Thymus (tissue), 11 donors: Measurements from ENCODE around the gene NSF. TPM values are rescaled to one million over a fixed set of nuclear protein-coding genes. Genes with fewer than 3 reads are reported as not detected.
"Not testable (repeated sequence)": the region's sequence is repeated elsewhere in the genome, so short reads cannot be mapped to it uniquely, and the experiment has no call there.

Experiments used
- DNase-seq, 9 donors: peaks; one replicate each; pipeline ENCODE4 v3.0.0-alpha.2; 2013; ENCODE audit warnings: low spot score in 9 of 9, low read depth in 6 of 9, missing footprints in 1 of 9
- H3K27ac ChIP-seq, 2 donors: one replicate each; pipeline ENCODE4 v1.5.1; 2013; ENCODE audit warnings: control low read depth in 1 of 2, low read depth in 1 of 2, low read length in 1 of 2, mild to moderate bottlenecking in 1 of 2, moderate library complexity in 1 of 2
- H3K27me3 ChIP-seq, 2 donors: one replicate each; pipeline ENCODE4 v1.5.1; 2013; ENCODE audit warnings: low read length in 1 of 2; ENCODE audit not compliant: control insufficient read depth in 2 of 2, insufficient read depth in 1 of 2
- H3K36me3 ChIP-seq, 2 donors: one replicate each; pipeline ENCODE4 v1.5.1; 2013; ENCODE audit warnings: low read length in 1 of 2, mild to moderate bottlenecking in 1 of 2, moderate library complexity in 1 of 2; ENCODE audit not compliant: control insufficient read depth in 2 of 2, insufficient read depth in 2 of 2
- H3K4me1 ChIP-seq, 2 donors: one replicate each; pipeline ENCODE4 v1.5.1; 2013; ENCODE audit warnings: low read length in 2 of 2; ENCODE audit not compliant: control insufficient read depth in 2 of 2, insufficient read depth in 2 of 2
- H3K4me3 ChIP-seq, 2 donors: one replicate each; pipeline ENCODE4 v1.5.1; 2013; ENCODE audit warnings: low read length in 2 of 2, control low read depth in 1 of 2, mild to moderate bottlenecking in 1 of 2
- H3K9me3 ChIP-seq, 2 donors: one replicate each; pipeline ENCODE4 v1.5.1; 2013; ENCODE audit warnings: low read length in 1 of 2, mild to moderate bottlenecking in 1 of 2; ENCODE audit not compliant: control insufficient read depth in 2 of 2, insufficient read depth in 1 of 2
- WGBS: extraction: QIAGEN DNeasy Blood & Tissue Kit; methylation state at CpG from one replicate; pipeline ENCODE4 v1.1.7; 2013; 5-methylcytosine and 5-hydroxymethylcytosine counted together
- polyA plus RNA-seq: library from polyadenylated mRNA; stranded (reverse); fragments of 200-250 nt; gene quantifications from one replicate; pipeline ENCODE4 v1.2.3, GENCODE V29; 2013
- total RNA-seq: library from RNA; stranded (reverse); fragments of 120-200 nt; gene quantifications from one replicate; pipeline ENCODE4 v1.2.4, GENCODE V29; 2013
- donor health status: healthy.

Gene NSF
- total and polyA plus RNA-seq, 2 donors, result 14.3 to 15.3 TPM

DNA sequence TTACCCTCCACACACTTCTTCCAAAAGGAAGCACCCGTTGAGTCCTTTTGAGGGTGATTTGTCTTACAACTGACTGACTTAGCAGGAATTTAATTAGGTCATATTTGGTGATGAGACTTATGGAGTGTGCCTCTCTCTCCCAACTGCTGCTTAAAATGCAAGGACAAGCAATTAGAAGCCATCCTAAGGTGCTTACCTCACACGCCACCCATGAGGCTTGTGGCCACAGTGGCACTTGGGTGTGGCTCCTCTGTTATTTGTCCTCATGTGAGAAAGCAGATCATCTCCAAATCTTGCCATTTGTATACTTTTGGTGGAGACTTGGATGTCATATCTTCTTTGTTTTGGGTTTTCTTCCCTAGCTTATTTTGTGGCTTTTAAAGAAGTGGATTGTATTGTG lies 166.4 kb downstream of the NSF start:
- 100% methylated on average over 2 of the region's 2 CpGs for WGBS
- peaks cover 33 to 44% of the 10 kb centered on the region in 2 donors for H3K36me3 ChIP-seq
- DNase-seq, result no peak
- no peaks in the 10 kb centered on the region for H3K4me1 ChIP-seq
- H3K27ac ChIP-seq, result no peak overlapping the region
- H3K4me3 ChIP-seq, result no peak overlapping the region
- no peaks in the 10 kb centered on the region for H3K27me3 ChIP-seq
- no peaks in the 10 kb centered on the region for H3K9me3 ChIP-seq

DNA sequence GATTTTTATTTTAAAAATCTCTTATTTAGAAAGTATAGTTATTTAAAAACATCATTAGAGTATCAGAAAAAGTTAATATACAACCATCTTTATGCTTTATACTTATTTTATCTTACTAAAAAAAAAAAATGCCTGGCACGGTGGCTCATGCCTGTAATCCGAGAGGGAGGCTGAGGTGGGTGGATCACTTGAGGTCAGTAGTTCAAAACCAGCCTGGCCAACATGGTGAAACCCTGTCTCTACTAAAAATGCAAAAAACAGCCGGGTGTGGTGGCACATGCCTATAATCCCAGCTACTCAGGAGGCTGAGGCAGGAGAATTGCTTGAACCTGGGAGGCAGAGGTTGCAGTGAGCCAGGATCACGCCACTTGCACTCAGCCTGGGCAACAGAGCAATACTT lies 167.1 kb downstream of the NSF start:
- peaks cover 26 to 37% of the 10 kb centered on the region in 2 donors for H3K36me3 ChIP-seq
- not testable (repeated sequence) for H3K4me3 ChIP-seq, H3K4me1 ChIP-seq, DNase-seq, H3K27ac ChIP-seq, H3K27me3 ChIP-seq, H3K9me3 ChIP-seq
- WGBS, result 98% methylated on average over 4 of the region's 4 CpGs

DNA sequence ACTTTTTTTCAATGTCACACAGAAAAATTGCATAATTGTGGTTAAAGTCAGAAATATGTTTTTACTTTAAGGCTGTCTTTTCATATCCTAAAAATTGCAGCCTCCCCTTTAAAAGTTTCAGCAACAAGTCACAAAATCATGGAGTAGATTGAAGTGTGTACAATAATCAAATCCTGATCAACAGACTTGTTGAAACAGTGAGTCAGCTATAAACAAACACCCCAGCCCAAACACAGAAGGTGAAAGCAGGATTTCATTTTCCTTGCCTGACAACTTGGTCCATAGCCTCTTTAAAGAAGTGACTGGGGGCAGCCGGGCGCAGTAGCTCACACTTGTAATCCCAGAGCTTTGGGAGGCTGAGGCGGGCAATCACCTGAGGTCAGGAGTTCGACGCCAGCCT lies 168.1 kb downstream of the NSF start:
- H3K27ac ChIP-seq, result no peak overlapping the region
- peaks cover 21 to 30% of the 10 kb centered on the region in 2 donors for H3K36me3 ChIP-seq
- H3K27me3 ChIP-seq, result no peaks in the 10 kb centered on the region
- no peak for DNase-seq
- 98% methylated on average over 5 of the region's 5 CpGs for WGBS
- no peaks in the 10 kb centered on the region for H3K9me3 ChIP-seq
- no peaks in the 10 kb centered on the region for H3K4me1 ChIP-seq
- no peak overlapping the region for H3K4me3 ChIP-seq

DNA sequence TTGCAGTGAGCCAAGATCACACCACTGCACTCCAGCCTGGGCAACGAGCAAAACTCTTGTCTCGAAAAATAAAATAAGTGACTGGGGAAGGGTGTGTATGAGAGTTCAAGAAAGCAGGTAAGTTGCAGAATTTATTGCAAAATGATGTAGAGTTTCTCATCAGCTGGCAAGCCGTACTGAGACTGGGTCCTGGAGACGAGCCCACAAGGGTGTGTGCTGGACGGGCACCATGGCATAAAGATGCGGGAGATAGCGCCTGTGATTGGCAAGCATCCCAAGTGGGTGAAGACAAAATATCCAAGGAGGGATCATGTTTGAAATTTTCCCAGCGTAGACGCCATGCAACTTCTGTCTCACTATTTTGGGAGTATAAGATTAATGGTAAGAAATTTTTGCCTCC lies 168.7 kb downstream of the NSF start:
- DNase-seq, result no peak
- whole genome bisulfite sequencing, result 98% methylated on average over 9 of the region's 9 CpGs

DNA sequence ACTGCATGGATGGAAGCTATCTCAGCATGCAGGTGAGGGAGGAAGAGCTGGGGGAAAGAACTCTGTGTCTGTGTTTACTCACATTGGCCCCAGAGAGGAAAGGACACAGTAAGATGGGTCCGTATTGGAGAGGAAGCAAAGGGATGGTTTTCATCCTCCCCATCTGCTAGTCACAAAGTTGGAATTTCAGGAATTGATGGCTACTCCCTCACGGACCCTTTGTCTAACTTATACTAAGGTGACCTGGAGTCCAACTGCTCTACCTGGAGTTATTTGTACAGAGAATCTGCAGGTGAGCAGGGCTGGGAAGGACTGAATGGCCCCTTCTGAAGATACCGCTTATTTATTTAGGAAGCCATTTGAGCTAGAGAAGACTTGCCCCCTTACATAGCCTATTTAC lies 172.9 kb downstream of the NSF start:
- no peaks in the 10 kb centered on the region for H3K4me1 ChIP-seq
- peaks cover 3 to 12% of the 10 kb centered on the region in 2 donors for H3K27me3 ChIP-seq
- no peak overlapping the region for H3K27ac ChIP-seq
- no peak for DNase-seq
- WGBS, result 95% methylated on average over 3 of the region's 3 CpGs
- no peak overlapping the region for H3K4me3 ChIP-seq
- no peaks in the 10 kb centered on the region for H3K9me3 ChIP-seq
- peaks cover 0 to 9% of the 10 kb centered on the region in 2 donors for H3K36me3 ChIP-seq

More for the DNA sequence above, 168.7 kb downstream of the NSF start:
- Histone ChIP-seq H3K4me1 (no peaks in the 10 kb centered on the region), H3K27ac (no peak overlapping the region), H3K27me3 (no peaks in the 10 kb centered on the region), H3K4me3 (no peak overlapping the region), H3K36me3 (peaks cover 21 to 27% of the 10 kb centered on the region in 2 donors), H3K9me3 (no peaks in the 10 kb centered on the region)

DNA sequence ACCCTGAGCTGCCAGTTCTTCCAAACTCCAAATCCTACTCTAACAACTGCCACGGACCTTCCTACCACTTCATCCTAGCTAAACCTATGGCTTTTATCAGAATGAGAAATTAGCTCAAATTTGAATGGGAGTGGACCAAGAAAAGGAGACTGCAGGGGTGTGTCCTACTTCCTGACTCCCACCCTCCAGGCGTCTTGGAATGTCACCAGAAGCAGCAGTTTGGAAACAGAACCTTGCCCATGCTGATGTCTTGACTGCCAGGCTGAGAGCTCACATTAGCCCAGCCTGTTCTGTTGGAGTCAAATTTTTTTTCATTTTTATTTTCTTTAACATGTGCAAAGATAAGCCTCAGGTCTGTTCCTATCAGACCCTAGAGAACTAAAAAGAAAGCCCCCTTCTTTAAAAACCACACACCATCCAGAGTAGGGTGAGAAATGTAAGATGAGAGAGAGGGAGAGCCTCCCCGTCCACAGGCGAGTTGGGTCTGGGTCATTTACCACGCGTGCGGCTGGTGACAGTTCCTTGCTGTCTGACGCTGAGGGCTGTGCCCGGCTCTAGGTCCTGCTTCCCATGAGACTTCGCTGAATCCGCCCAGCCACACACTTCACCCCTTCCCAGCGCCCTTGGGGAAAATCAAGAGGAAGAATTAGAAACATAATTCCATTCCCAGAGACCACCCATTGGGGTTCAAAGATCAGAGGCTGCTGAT lies 173.7 kb downstream of the NSF start:
- no peaks in the 10 kb centered on the region for H3K4me1 ChIP-seq
- DNase-seq, result no peak

DNA sequence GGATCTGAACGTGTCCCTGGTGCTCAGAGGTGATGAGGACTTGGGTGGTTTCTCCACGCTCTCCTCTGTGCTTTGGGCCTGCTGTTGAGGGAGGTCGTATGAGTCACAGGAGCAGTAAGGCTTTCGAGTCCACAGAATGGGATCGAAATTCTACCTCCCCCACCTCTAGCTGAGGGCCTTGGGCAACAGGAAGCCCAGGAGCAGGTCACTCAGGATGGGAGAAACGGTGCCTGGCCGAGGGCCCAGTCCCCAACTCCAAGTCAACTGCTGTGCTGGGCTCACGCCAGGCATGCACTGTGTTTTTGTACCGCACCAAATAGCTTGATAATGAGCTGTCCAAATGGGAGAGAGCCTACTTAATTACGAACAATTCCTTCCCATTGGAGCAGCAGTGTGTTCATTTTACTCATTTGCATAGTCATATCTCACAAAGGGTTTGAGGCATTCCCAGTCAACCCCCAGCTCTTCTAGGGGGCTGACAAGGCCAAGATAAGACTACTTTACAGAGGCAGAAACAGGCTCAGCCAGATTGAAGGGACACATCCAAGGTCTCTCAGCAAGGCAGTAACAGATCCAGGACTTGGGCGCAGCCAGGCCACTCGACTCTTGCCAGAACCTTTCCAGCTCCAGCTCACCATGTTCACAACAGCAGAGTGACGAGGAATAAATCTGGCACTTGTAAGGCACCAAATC lies 174.4 kb downstream of the NSF start:
- no peak overlapping the region for H3K27ac ChIP-seq
- 92% methylated on average over 13 of the region's 13 CpGs for WGBS
- no peak for DNase-seq

More for the DNA sequence above, 173.7 kb downstream of the NSF start:
- Histone ChIP-seq H3K27me3 (peaks cover 4 to 19% of the 10 kb centered on the region in 2 donors), H3K36me3 (peaks cover 0 to 4% of the 10 kb centered on the region in 2 donors), H3K9me3 (peaks cover 0 to 3% of the 10 kb centered on the region in 2 donors), H3K27ac (no peak overlapping the region), H3K4me3 (no peak overlapping the region)
- WGBS, result 96% methylated on average over 12 of the region's 12 CpGs

DNA sequence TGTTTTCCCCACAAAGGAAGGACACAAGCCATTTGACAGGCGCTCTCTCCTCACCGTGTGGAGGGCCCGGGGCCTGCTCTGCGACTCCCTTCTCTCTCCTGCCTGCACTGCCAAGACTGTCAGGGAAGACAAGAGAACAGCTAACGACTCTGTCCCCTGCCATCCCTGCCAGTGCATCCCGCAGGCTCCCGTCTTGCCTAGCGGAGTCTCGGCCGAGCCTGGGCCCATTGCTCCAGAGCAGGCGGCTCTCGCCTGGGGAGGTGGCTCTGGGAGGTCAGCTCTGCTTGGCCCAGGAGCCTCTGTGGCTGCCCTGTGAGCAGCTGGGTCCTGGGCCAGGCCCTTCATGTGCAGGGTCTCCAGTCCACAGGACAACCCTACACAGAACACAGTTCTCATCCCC lies 175.0 kb downstream of the NSF start:
- no peaks in the 10 kb centered on the region for H3K36me3 ChIP-seq
- peaks cover 0 to 7% of the 10 kb centered on the region in 2 donors for H3K4me1 ChIP-seq
- peaks cover 2 to 3% of the 10 kb centered on the region in 2 donors for H3K9me3 ChIP-seq
- peaks cover 15 to 32% of the 10 kb centered on the region in 2 donors for H3K27me3 ChIP-seq
- no peak overlapping the region for H3K4me3 ChIP-seq
- DNase-seq, result no peak
- no peak overlapping the region for H3K27ac ChIP-seq
- 98% methylated on average over 12 of the region's 12 CpGs for WGBS

More for the DNA sequence above, 174.4 kb downstream of the NSF start:
- H3K4me3 ChIP-seq, result no peak overlapping the region
- peaks cover 2 to 3% of the 10 kb centered on the region in 2 donors for H3K9me3 ChIP-seq
- H3K27me3 ChIP-seq, result peaks cover 10 to 26% of the 10 kb centered on the region in 2 donors
- peaks cover 0 to under 1% of the 10 kb centered on the region in 2 donors for H3K4me1 ChIP-seq
- H3K36me3 ChIP-seq, result no peaks in the 10 kb centered on the region
